H9 (cell line): Measurements from ENCODE around the gene TYW5. TPM values are rescaled to one million over a fixed set of nuclear protein-coding genes. Genes with fewer than 3 reads are reported as not detected.

Experiments used
- DNase-seq: peaks from one replicate; pipeline ENCODE4 v3.0.0-alpha.2; 2017
- H2AFZ ChIP-seq: one replicate; pipeline ENCODE4 v1.6.1; 2013; ENCODE audit warnings: mild to moderate bottlenecking, low read length, control low read depth, moderate library complexity
- H2AK5ac ChIP-seq: 2 replicates; pipeline ENCODE4 v1.6.1; 2013; ENCODE audit warnings: low read length, control low read depth, mixed read lengths; ENCODE audit not compliant: insufficient read length
- H2BK120ac ChIP-seq: one replicate; pipeline ENCODE4 v1.6.1; 2013; ENCODE audit warnings: low read depth, mild to moderate bottlenecking, low read length, control low read depth, inconsistent platforms; ENCODE audit not compliant: poor library complexity, severe bottlenecking
- H2BK12ac ChIP-seq: 2 replicates; pipeline ENCODE4 v1.6.1; 2013; ENCODE audit warnings: low read length, control low read depth, mixed read lengths, low read depth; ENCODE audit not compliant: insufficient read length
- H2BK15ac ChIP-seq: 2 replicates; pipeline ENCODE4 v1.6.1; 2013; ENCODE audit warnings: low read depth, low read length, control low read depth
- H2BK20ac ChIP-seq: one replicate; pipeline ENCODE4 v1.6.1; 2013; ENCODE audit warnings: low read depth, mild to moderate bottlenecking, low read length, control low read depth, inconsistent platforms; ENCODE audit not compliant: poor library complexity, severe bottlenecking
- H2BK5ac ChIP-seq: 2 replicates; pipeline ENCODE4 v1.6.1; 2013; ENCODE audit warnings: low read length, control low read depth, mixed read lengths; ENCODE audit not compliant: insufficient read length
- H3K14ac ChIP-seq: 2 replicates; pipeline ENCODE4 v1.6.1; 2013; ENCODE audit warnings: low read length, control low read depth; ENCODE audit not compliant: insufficient read depth
- H3K18ac ChIP-seq: 2 replicates; pipeline ENCODE4 v1.6.1; 2013; ENCODE audit warnings: low read depth, mild to moderate bottlenecking, mixed read lengths, low read length, control low read depth; ENCODE audit not compliant: insufficient read length
- H3K23ac ChIP-seq: 2 replicates; pipeline ENCODE4 v1.6.1; 2013; ENCODE audit warnings: low read length, control low read depth, mixed read lengths, low read depth; ENCODE audit not compliant: insufficient read length
- H3K23me2 ChIP-seq: 2 replicates; pipeline ENCODE4 v1.6.1; 2013; ENCODE audit warnings: low read depth, mild to moderate bottlenecking, mixed read lengths, low read length, control low read depth; ENCODE audit not compliant: insufficient read length, poor library complexity, severe bottlenecking
- H3K27ac ChIP-seq: 2 replicates; pipeline ENCODE4 v1.5.1; 2013; ENCODE audit warnings: low read length, control low read depth, mixed read lengths, low read depth; ENCODE audit not compliant: insufficient read length
- H3K27me3 ChIP-seq: 2 replicates; pipeline ENCODE4 v1.6.1; 2013; ENCODE audit warnings: low read length, control low read depth, inconsistent platforms; ENCODE audit not compliant: insufficient read depth
- H3K4ac ChIP-seq: 2 replicates; pipeline ENCODE4 v1.6.1; 2013; ENCODE audit warnings: low read depth, mild to moderate bottlenecking, control low read depth, inconsistent platforms, low read length, moderate library complexity
- H3K4me1 ChIP-seq: 2 replicates; pipeline ENCODE4 v1.6.1; 2013; ENCODE audit warnings: low read length, control low read depth, inconsistent platforms; ENCODE audit not compliant: insufficient read depth
- H3K4me2 ChIP-seq: 2 replicates; pipeline ENCODE4 v1.6.1; 2013; ENCODE audit warnings: low read length, control low read depth, mixed read lengths; ENCODE audit not compliant: insufficient read length, insufficient read depth
- H3K56ac ChIP-seq: 2 replicates; pipeline ENCODE4 v1.6.1; 2013; ENCODE audit warnings: low read depth, mild to moderate bottlenecking, mixed read lengths, low read length, control low read depth; ENCODE audit not compliant: insufficient read length
- H3K79me1 ChIP-seq: 2 replicates; pipeline ENCODE4 v1.6.1; 2013; ENCODE audit warnings: low read depth, mild to moderate bottlenecking, moderate library complexity, low read length, control low read depth, inconsistent platforms; ENCODE audit not compliant: insufficient read depth, poor library complexity, severe bottlenecking
- H3K79me2 ChIP-seq: 2 replicates; pipeline ENCODE4 v1.6.1; 2013; ENCODE audit warnings: low read length, control low read depth, inconsistent platforms; ENCODE audit not compliant: insufficient read depth
- H3K9ac ChIP-seq: 2 replicates; pipeline ENCODE4 v1.6.1; 2013; ENCODE audit warnings: low read length, control low read depth, mixed read lengths; ENCODE audit not compliant: insufficient read length; ENCODE audit errors: extremely low read depth
- H3K9me3 ChIP-seq: one replicate; pipeline ENCODE4 v1.6.1; 2013; ENCODE audit warnings: low read depth, low read length, inconsistent platforms; ENCODE audit not compliant: control insufficient read depth
- H3T11ph ChIP-seq: one replicate; pipeline ENCODE4 v1.6.1; 2013; ENCODE audit warnings: mild to moderate bottlenecking, low read length, control low read depth, inconsistent platforms
- H4K20me1 ChIP-seq: one replicate; pipeline ENCODE4 v1.6.1; 2013; ENCODE audit not compliant: control insufficient read depth, insufficient read length, insufficient read depth
- H4K5ac ChIP-seq: 2 replicates; pipeline ENCODE4 v1.6.1; 2013; ENCODE audit warnings: low read depth, mild to moderate bottlenecking, mixed read lengths, low read length, control low read depth; ENCODE audit not compliant: insufficient read length
- H4K8ac ChIP-seq: replicated peaks from 2 replicates; pipeline ENCODE4 v1.6.1; 2013; ENCODE audit warnings: low read length, control low read depth, mixed read lengths, low read depth; ENCODE audit not compliant: insufficient read length
- H4K91ac ChIP-seq: 2 replicates; pipeline ENCODE4 v1.6.1; 2013; ENCODE audit warnings: low read depth, mild to moderate bottlenecking, moderate library complexity, mixed read lengths, low read length, control low read depth; ENCODE audit not compliant: insufficient read length
- H3K27ac Mint-ChIP-seq, 3 experiments: 2 replicates in 2 of 3; 3 replicates in 1 of 3; pipeline ENCODE4 v1.8.0; 2020 to 2021; ENCODE audit warnings: mixed read lengths in 3 of 3, mild to moderate bottlenecking in 1 of 3, moderate library complexity in 1 of 3
- H3K27me3 Mint-ChIP-seq: 2 replicates; pipeline ENCODE4 v1.8.0; 2021; ENCODE audit warnings: low read depth, mild to moderate bottlenecking, moderate library complexity, mixed read lengths
- H3K36me3 Mint-ChIP-seq, 3 experiments: 2 replicates in 2 of 3; 3 replicates in 1 of 3; pipeline ENCODE4 v1.8.0; 2020 to 2021; ENCODE audit warnings: low read depth in 3 of 3, mixed read lengths in 3 of 3; ENCODE audit not compliant: insufficient read depth in 1 of 3
- H3K4me1 Mint-ChIP-seq, 2 experiments: 2 replicates each; pipeline ENCODE4 v1.8.0; 2020; ENCODE audit warnings: mixed read lengths in 2 of 2
- H3K4me3 Mint-ChIP-seq, 2 experiments: 2 replicates in 1 of 2; 3 replicates in 1 of 2; pipeline ENCODE4 v1.8.0; 2020 to 2021; ENCODE audit warnings: mild to moderate bottlenecking in 2 of 2, mixed read lengths in 2 of 2, moderate library complexity in 1 of 2
- H3K9me3 Mint-ChIP-seq, 2 experiments: 2 replicates in 1 of 2; 3 replicates in 1 of 2; pipeline ENCODE4 v1.8.0; 2020; ENCODE audit warnings: mild to moderate bottlenecking in 2 of 2, mixed read lengths in 2 of 2, moderate library complexity in 1 of 2
- CTCF ChIP-seq: fragments of 200-600 bp; sonication (generic); conservative IDR thresholded peaks from 3 replicates; pipeline ENCODE4 v1.8.0; 2021; ENCODE audit warnings: antibody characterized with exemption, mild to moderate bottlenecking
- total RNA-seq: library from RNA; stranded (reverse); gene quantifications from 2 replicates; pipeline ENCODE4 v1.2.1, GENCODE V29; 2021

The TYW5 gene
- total RNA-seq, 1 experiment from 2014 or later = 17.7 TPM

- Histone ChIP-seq H4K5ac (no peak overlapping the region), H3K79me2 (no peaks in the 10 kb centered on the region), H2AK5ac (no peak overlapping the region), H3K4ac (no peak overlapping the region), H2BK15ac (no peak overlapping the region), H2BK20ac (no peak overlapping the region), H3K9me3 (no peaks in the 10 kb centered on the region), H3K27me3 (no peaks in the 10 kb centered on the region), H3K23me2 (peaks cover 4% of the 10 kb centered on the region), H4K91ac (no peak overlapping the region), H3K79me1 (no peaks in the 10 kb centered on the region), H4K20me1 (no peaks in the 10 kb centered on the region), H3K4me2 (no peak overlapping the region), H3K18ac (no peak overlapping the region), H3K23ac (no peak overlapping the region), H3K14ac (no peak overlapping the region), H3K56ac (no peak overlapping the region), H3T11ph (no peak overlapping the region), H2BK5ac (no peak overlapping the region), H4K8ac (no peak overlapping the region), H3K27ac (no peak overlapping the region), H2AFZ (no peak overlapping the region), H2BK120ac (no peak overlapping the region), H3K9ac (no peak overlapping the region), H2BK12ac (no peak overlapping the region), H3K4me1 (no peaks in the 10 kb centered on the region; the same call in 1 of the 2 replicates)
- Mint-ChIP-seq H3K27ac (no peak overlapping the region), H3K9me3 (no peaks in the 10 kb centered on the region; a peak in 1 of 5 replicates), H3K27me3 (no peaks in the 10 kb centered on the region), H3K4me1 (peaks cover 10 to 17% of the 10 kb centered on the region in 2 experiments), H3K4me3 (no peak overlapping the region), H3K36me3 (no peaks in the 10 kb centered on the region)
- DNase-seq = no peak
- no peak for TF ChIP-seq CTCF
Observed at GRCh38 chr2:199977984-199978415, 22.7 kb upstream of the TYW5 start.
